ENCODE data around the gene WDR82. TPM values are rescaled to one million over a fixed set of nuclear protein-coding genes. Genes with fewer than 3 reads are reported as not detected.

WDR82 gene
- total RNA-seq, 4 donors from 2014 or later: 42.9 to 56.9 (median 51.4) TPM

GRCh38 chr3:52231502-52232278, 46.8 kb downstream of the WDR82 start:
- DNase-seq (ENCODE audit: low spot score) (peak; percentile 49), ATAC-seq (ENCODE audit: low FRiP score) (peak; percentile 11)
- peak in 1 of 3 donors; percentile 45 for TF ChIP-seq CTCF (IDR thresholded peaks at IDR 0.05)

GRCh38 chr3:52230889-52231499, 47.5 kb downstream of the WDR82 start:
- TF ChIP-seq CTCF (IDR thresholded peaks at IDR 0.05): no peak
- DNase-seq (ENCODE audit: low spot score) (no peak), ATAC-seq (ENCODE audit: low FRiP score) (no peak)

GRCh38 chr3:52230461-52230860, 48.0 kb downstream of the WDR82 start:
- TF ChIP-seq CTCF (IDR thresholded peaks at IDR 0.05): no peak
- ATAC-seq (ENCODE audit: low FRiP score) (no peak), DNase-seq (ENCODE audit: low spot score) (no peak)

- DNase-seq (ENCODE audit: low spot score) (no peak), ATAC-seq (ENCODE audit: low FRiP score) (no peak)
- no peak for TF ChIP-seq CTCF (IDR thresholded peaks at IDR 0.05)
Measured at GRCh38 chr3:52229656-52230055, 48.8 kb downstream of the WDR82 start.

- ATAC-seq (ENCODE audit: low FRiP score): no peak
- no peak for DNase-seq (ENCODE audit: low spot score)
- no peak for TF ChIP-seq CTCF (IDR thresholded peaks at IDR 0.05)
Measured at GRCh38 chr3:52228751-52229291, 49.6 kb downstream of the WDR82 start.

- ATAC-seq (ENCODE audit: low FRiP score) (no peak), DNase-seq (ENCODE audit: low spot score) (no peak)
- TF ChIP-seq CTCF (IDR thresholded peaks at IDR 0.05): no peak
Measured at GRCh38 chr3:52228266-52228665, 50.2 kb downstream of the WDR82 start.
